Fibroblast of pulmonary artery (primary cell): ENCODE data around the gene MYPOP.
"Not testable (repeated sequence)": the region's sequence is repeated elsewhere in the genome, so short reads cannot be mapped to it uniquely, and the experiment has no call there.

ENCODE experiments used
- DNase-seq: peaks from one replicate; pipeline ENCODE4 v3.0.0-alpha.2; 2010; ENCODE audit warnings: low read depth
- H3K4me3 ChIP-seq: replicated peaks from 2 replicates; pipeline ENCODE4 v1.5.1; 2011; ENCODE audit warnings: low read depth, mild to moderate bottlenecking, control low read depth, low read length, moderate library complexity
- CTCF ChIP-seq: IDR thresholded peaks from 2 replicates; pipeline ENCODE4 v1.5.1; 2011; ENCODE audit warnings: mild to moderate bottlenecking, control low read depth, low read length, inconsistent platforms; ENCODE audit errors: missing control alignments

The MYPOP gene

GRCh38 chr19:45900738-45901431 lies 1.5 kb downstream of the MYPOP start:
- no peak for DNase-seq
- peak overlapping the region; percentile 58 for H3K4me3 ChIP-seq
- TF ChIP-seq CTCF: no peak

- no peak overlapping the region for H3K4me3 ChIP-seq
- TF ChIP-seq CTCF: no peak
- no peak for DNase-seq
Measured at GRCh38 chr19:45899919-45900589, 2.4 kb downstream of the MYPOP start.

- no peak for TF ChIP-seq CTCF
- no peak for DNase-seq
- no peak overlapping the region for H3K4me3 ChIP-seq
Measured at GRCh38 chr19:45899253-45899652, 3.2 kb downstream of the MYPOP start.

DNA sequence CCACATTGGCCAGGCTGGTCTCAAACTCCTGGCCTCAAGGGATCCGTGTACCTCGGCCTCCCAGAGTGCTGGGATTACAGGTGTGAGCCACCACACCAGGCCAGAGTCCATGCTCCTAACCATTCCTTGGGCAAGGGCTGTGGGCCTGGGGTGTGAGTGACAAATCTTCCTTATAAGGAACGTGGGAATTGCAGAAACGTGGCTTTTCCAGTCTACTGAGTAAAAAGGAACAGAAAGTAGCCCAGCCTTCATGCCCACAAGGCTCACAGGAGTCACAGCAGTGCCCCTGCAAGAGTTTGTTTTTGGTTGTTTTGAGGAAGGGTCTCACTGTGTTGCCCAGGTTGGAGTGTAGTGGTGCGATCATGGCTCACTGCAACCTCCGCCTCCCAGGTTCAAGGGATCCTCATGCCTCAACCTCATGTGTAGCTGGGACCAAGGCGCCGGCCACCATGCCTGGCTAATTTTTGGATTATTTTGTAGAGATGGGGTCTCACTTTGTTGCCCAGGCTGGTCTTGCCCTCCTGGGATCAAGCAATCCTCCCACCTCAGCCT lies 5.1 kb downstream of the MYPOP start:
- H3K4me3 ChIP-seq: no peak overlapping the region
- TF ChIP-seq CTCF: no peak

DNA sequence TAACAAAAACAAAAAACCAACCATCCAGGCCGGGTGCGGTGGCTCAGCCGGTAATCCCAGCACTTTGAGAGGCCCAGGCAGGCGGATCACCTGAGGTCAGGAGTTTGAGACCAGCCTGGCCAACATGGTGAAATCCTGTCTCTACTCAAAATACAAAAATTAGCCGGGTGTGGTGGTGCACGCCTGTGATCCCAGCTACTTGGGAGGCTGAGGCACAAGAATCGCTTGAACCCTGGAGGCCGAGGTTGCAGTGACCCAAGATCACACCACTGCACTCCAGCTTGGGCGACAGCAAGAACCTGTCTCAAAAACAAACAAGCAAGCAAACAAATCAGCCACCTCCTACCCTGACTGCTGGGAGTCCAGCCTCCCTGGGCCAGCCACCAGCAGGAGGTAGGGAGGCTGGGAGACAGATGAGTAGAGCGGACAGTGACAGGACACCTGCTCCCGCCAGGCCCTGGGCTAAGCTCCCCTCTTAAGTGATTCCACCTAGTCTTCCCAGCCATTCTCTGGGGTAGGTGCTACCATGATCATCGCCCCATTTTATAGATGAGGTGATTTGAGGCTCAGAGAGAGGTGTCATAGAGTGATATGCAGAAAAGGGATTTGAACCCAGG lies 6.3 kb downstream of the MYPOP start:
- DNase-seq, H3K4me3 ChIP-seq: not testable (repeated sequence)

More for the DNA sequence above, 5.1 kb downstream of the MYPOP start:
- DNase-seq: no peak

GRCh38 chr19:45895519-45895972 lies 6.9 kb downstream of the MYPOP start:
- H3K4me3 ChIP-seq: no peak overlapping the region
- no peak for TF ChIP-seq CTCF
- no peak for DNase-seq

DNA sequence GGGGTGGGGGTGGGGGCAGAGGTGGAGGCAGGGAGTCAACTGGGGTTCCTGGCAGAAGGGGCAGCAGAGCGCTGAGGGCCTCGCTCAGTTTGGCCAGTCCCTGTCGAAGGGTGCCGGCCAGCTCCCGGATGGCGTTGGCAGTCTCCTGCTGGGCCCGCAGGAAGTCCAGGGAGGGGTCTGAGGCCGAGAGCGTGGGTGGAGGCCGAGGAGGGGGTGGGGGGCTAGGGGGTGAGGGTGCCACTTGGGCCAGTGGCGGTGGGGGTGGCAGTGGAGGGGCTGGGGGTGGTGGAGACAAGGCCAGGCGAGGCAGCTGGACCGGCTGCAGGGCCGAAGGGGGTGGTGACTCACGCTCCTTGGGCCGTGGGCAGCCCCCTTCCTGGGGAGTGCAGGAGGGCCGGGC lies 11.5 kb downstream of the MYPOP start:
- no peak for TF ChIP-seq CTCF
- DNase-seq: no peak
- no peak overlapping the region for H3K4me3 ChIP-seq
